T-helper 1 cell treated with Interleukin-12 subunit alpha and Interleukin-12 subunit beta and Interleukin-4 antibody, amounts not matched to agents 30 μg/mL and 1 μg/mL, for 36 hours (primary cell): ENCODE data around the gene FUT4.
"Not testable (repeated sequence)": the region's sequence is repeated elsewhere in the genome, so short reads cannot be mapped to it uniquely, and the experiment has no call there.

Experiments
- H3K27ac Mint-ChIP-seq: one replicate; pipeline ENCODE4 v1.8.0; 2021; ENCODE audit warnings: mild to moderate bottlenecking, mixed read lengths
- H3K27me3 Mint-ChIP-seq: one replicate; pipeline ENCODE4 v1.8.0; 2021; ENCODE audit warnings: low read depth, mixed read lengths
- H3K36me3 Mint-ChIP-seq: one replicate; pipeline ENCODE4 v1.8.0; 2021; ENCODE audit warnings: low read depth, mixed read lengths
- H3K4me1 Mint-ChIP-seq: one replicate; pipeline ENCODE4 v1.8.0; 2021; ENCODE audit warnings: low read depth, mixed read lengths
- H3K4me3 Mint-ChIP-seq: one replicate; pipeline ENCODE4 v1.8.0; 2021; ENCODE audit warnings: mild to moderate bottlenecking, moderate library complexity, mixed read lengths
- H3K9me3 Mint-ChIP-seq: one replicate; pipeline ENCODE4 v1.8.0; 2021; ENCODE audit warnings: mixed read lengths

The FUT4 gene

DNA sequence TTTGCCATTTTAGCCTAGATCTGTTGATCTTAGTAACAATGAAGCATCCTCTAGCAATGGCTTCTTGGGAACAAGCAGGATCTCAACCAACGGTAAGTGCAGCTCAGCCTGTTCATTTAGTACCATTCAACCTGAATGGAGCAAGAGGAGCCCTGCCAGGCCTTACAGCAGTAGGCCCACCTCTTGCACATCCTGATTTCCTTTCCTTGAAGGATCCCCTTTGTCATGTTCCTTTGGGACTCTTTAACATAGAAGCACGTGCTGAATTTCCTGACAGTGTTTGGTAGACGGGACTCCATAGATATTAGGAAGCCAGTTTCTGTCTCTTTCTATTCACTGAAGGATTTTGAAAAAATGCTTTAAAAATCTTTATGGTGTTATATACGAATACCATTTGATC is 25.0 kb downstream of the FUT4 start:
- Mint-ChIP-seq H3K27ac (no peak overlapping the region), H3K9me3 (no peaks in the 10 kb centered on the region), H3K4me3 (no peak overlapping the region), H3K27me3 (no peaks in the 10 kb centered on the region), H3K4me1 (no peaks in the 10 kb centered on the region), H3K36me3 (no peaks in the 10 kb centered on the region)

- H3K4me1 Mint-ChIP-seq = not testable (repeated sequence)
Measured at GRCh38 chr11:94572975-94573374, 29.3 kb downstream of the FUT4 start.

DNA sequence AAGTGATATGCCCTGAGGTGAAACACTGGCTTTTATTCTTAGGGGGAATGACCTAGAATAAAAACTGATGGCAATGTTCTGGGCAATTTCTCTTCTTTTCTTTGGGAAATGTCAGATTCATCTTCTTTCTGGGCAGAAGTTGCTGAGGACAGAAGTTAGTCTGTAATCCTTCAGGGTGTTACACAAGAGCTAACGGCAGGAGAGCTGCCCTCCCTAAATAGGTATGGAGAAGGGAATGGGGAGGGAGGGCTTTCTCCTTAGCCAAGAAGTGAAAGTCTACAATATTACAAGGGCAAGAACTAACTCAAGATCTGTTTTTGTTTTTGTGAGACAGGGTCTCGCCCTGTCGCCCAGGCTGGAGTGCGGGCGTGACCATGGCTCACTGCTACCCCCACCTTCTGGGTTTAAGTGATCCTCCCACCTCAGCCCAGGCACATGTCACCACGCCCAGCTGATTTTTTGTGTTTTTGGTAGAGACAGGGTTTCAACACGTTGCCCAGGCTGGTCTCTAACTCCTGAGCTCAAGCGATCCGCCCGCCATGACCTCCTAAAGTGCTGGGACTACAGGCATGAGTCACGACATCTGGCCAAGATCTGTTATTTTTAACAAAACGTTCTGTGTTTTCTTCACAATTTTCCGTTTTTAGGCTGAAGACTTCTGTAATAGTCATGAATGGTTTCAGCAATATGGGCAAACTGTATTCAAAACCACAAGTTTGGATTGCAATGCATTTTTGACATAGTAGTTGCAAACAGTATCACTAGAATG is 30.7 kb downstream of the FUT4 start:
- no peaks in the 10 kb centered on the region for H3K36me3 Mint-ChIP-seq
- peaks cover 7% of the 10 kb centered on the region for H3K27me3 Mint-ChIP-seq
- no peaks in the 10 kb centered on the region for H3K9me3 Mint-ChIP-seq
- no peak overlapping the region for H3K27ac Mint-ChIP-seq
- H3K4me1 Mint-ChIP-seq = no peaks in the 10 kb centered on the region
- H3K4me3 Mint-ChIP-seq = no peak overlapping the region

More at GRCh38 chr11:94572975-94573374, 29.3 kb downstream of the FUT4 start:
- H3K36me3 Mint-ChIP-seq, H3K4me3 Mint-ChIP-seq, H3K9me3 Mint-ChIP-seq, H3K27me3 Mint-ChIP-seq, H3K27ac Mint-ChIP-seq: not testable (repeated sequence)

GRCh38 chr11:94576306-94576705 is 32.6 kb downstream of the FUT4 start:
- no peaks in the 10 kb centered on the region for H3K4me1 Mint-ChIP-seq
- H3K9me3 Mint-ChIP-seq = no peaks in the 10 kb centered on the region

DNA sequence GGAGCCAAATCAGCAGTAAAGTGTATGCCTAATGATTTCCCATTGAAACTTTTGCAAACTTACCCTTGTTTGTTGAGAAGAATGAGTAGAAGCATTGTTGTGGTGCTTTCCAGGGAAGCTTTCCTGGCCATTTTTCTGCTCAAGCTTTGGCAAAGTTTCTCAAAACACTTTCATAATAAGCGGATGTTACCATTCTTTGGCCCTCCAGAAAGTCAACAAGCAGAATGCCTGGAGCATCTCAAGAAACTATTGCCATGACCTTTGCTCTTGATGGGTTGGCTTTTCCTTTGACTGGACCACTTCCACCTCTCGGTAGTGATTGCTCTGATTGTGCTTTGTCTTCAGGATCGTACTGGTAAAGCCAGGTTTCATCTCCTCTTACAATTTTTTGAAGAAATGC is 34.1 kb downstream of the FUT4 start:
- H3K4me3 Mint-ChIP-seq = no peak overlapping the region
- H3K27me3 Mint-ChIP-seq = peaks cover 7% of the 10 kb centered on the region
- no peak overlapping the region for H3K27ac Mint-ChIP-seq
- no peaks in the 10 kb centered on the region for H3K4me1 Mint-ChIP-seq
- H3K36me3 Mint-ChIP-seq = no peaks in the 10 kb centered on the region
- no peaks in the 10 kb centered on the region for H3K9me3 Mint-ChIP-seq

More at GRCh38 chr11:94576306-94576705, 32.6 kb downstream of the FUT4 start:
- Mint-ChIP-seq H3K27me3 (peaks cover 7% of the 10 kb centered on the region), H3K27ac (no peak overlapping the region), H3K4me3 (no peak overlapping the region), H3K36me3 (no peaks in the 10 kb centered on the region)

GRCh38 chr11:94581926-94582325 is 38.2 kb downstream of the FUT4 start:
- H3K27me3 Mint-ChIP-seq = no peaks in the 10 kb centered on the region
- H3K36me3 Mint-ChIP-seq = no peaks in the 10 kb centered on the region
- no peak overlapping the region for H3K27ac Mint-ChIP-seq
- no peaks in the 10 kb centered on the region for H3K9me3 Mint-ChIP-seq
- H3K4me3 Mint-ChIP-seq = no peak overlapping the region
- H3K4me1 Mint-ChIP-seq = no peaks in the 10 kb centered on the region

DNA sequence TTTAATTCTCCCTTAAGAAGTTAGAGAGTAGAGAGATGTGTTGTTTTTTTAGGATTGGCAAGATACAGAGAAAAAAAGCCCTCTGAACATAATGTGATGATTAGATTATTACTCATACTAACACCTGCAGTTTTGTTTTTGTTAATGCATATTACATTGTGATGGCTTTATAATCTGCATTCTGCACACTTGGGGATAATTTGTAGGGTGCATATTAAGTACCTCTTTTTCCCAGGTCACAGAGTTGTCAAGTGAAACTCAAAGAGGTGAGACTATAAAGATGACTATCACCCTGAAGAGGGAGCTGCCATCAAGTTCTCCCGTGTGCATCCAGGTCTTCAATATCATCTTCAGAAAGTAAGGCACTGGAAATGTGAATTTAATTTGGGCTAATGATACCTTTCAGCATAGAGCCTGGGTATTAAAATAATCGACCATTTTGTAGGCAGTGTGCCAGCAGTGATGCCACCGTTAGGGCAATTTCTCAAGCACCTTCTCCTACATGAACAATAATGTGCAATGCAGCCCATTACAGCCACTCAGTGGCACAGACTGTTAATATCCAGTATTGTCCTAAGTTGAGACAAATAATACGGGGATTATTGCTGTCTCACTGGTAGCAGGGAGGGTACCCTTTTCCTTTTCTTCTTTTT is 39.6 kb downstream of the FUT4 start:
- Mint-ChIP-seq H3K36me3 (no peaks in the 10 kb centered on the region), H3K27ac (no peak overlapping the region), H3K9me3 (no peaks in the 10 kb centered on the region), H3K4me3 (no peak overlapping the region), H3K27me3 (no peaks in the 10 kb centered on the region), H3K4me1 (no peaks in the 10 kb centered on the region)

GRCh38 chr11:94583866-94584500 is 40.3 kb downstream of the FUT4 start:
- H3K9me3 Mint-ChIP-seq = no peaks in the 10 kb centered on the region
- H3K27me3 Mint-ChIP-seq = no peaks in the 10 kb centered on the region
- no peak overlapping the region for H3K4me3 Mint-ChIP-seq
- no peaks in the 10 kb centered on the region for H3K4me1 Mint-ChIP-seq
- H3K27ac Mint-ChIP-seq = no peak overlapping the region
- no peaks in the 10 kb centered on the region for H3K36me3 Mint-ChIP-seq

GRCh38 chr11:94584978-94585377 is 41.3 kb downstream of the FUT4 start:
- Mint-ChIP-seq H3K9me3 (no peaks in the 10 kb centered on the region), H3K36me3 (no peaks in the 10 kb centered on the region), H3K27me3 (no peaks in the 10 kb centered on the region), H3K27ac (no peak overlapping the region), H3K4me3 (no peak overlapping the region), H3K4me1 (no peaks in the 10 kb centered on the region)

DNA sequence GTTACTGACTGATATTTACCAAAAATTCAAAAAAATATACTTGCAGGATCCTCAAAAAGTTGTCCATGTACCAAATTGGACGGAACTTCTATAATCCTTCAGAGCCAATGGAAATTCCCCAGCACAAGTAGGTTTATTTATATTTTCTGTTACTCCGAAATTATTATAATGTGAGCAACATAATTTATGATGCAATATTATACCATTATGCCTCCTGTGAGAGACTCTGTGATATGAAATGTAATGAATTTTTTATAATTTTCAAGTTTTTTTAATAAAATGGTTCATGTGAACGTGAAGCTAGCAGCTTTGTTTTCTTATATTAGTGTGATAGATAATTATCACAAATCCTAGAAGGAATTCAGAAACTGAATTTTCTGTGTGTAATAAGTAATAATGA is 41.7 kb downstream of the FUT4 start:
- Mint-ChIP-seq H3K27ac (no peak overlapping the region), H3K36me3 (no peaks in the 10 kb centered on the region), H3K4me1 (no peaks in the 10 kb centered on the region), H3K9me3 (no peaks in the 10 kb centered on the region), H3K4me3 (no peak overlapping the region), H3K27me3 (no peaks in the 10 kb centered on the region)

- H3K4me3 Mint-ChIP-seq = no peak overlapping the region
- no peaks in the 10 kb centered on the region for H3K36me3 Mint-ChIP-seq
- H3K9me3 Mint-ChIP-seq = no peaks in the 10 kb centered on the region
- H3K27me3 Mint-ChIP-seq = no peaks in the 10 kb centered on the region
- no peaks in the 10 kb centered on the region for H3K4me1 Mint-ChIP-seq
- H3K27ac Mint-ChIP-seq = no peak overlapping the region
Measured at GRCh38 chr11:94586546-94586945, 42.8 kb downstream of the FUT4 start.

DNA sequence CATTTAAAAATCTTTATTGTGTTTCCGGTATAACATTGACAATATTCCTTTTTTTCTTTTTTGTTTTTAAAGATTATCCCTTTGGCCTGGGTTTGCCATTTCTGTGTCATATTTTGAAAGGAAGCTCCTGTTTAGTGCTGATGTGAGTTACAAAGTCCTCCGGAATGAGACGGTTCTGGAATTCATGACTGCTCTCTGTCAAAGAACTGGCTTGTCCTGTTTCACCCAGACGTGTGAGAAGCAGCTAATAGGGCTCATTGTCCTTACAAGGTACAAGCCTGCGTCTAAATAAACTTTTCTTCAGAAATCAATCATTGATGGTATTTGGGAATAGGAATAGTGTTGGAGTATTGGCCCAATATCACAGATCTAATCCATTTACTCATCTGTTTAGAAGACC is 43.3 kb downstream of the FUT4 start:
- Mint-ChIP-seq H3K9me3 (no peaks in the 10 kb centered on the region), H3K36me3 (no peaks in the 10 kb centered on the region), H3K4me1 (no peaks in the 10 kb centered on the region), H3K27me3 (no peaks in the 10 kb centered on the region), H3K27ac (no peak overlapping the region), H3K4me3 (no peak overlapping the region)

- Mint-ChIP-seq H3K36me3 (no peaks in the 10 kb centered on the region), H3K4me1 (no peaks in the 10 kb centered on the region), H3K27ac (no peak overlapping the region), H3K9me3 (no peaks in the 10 kb centered on the region), H3K27me3 (no peaks in the 10 kb centered on the region), H3K4me3 (no peak overlapping the region)
Measured at GRCh38 chr11:94588366-94588942, 44.7 kb downstream of the FUT4 start.

DNA sequence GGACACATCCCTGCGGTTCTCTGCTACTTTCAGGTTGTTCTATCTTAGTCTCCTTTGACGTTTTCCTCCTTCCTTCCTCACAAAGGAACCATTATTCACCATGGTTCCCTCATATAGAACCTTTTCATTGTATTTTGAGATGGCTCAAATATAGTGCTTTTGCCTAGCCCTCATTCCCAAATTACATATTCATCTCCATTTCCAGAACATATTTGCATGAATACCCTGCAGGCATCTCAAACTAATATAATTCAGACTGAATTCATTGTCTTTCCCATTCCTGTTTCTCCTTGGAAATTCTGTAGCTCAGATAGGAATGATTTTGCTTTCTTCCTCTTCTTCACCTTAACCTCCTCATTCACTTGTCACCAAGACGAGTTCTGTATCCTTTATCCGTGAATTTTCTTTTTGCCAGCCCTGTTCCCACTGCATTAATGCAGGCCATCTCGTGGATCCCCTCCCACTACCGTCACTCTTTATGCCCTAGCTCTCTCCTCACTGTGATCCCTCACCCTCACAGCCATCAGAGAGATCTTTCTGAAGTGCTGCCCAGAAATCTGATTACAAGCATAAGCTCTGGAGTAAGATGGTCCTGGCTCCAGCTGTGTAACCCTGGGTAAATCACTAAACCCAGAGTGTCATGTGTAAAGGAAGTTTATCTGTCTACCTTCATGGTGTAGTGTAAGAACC is 46.8 kb downstream of the FUT4 start:
- Mint-ChIP-seq H3K36me3 (no peaks in the 10 kb centered on the region), H3K4me1 (no peaks in the 10 kb centered on the region), H3K27me3 (no peaks in the 10 kb centered on the region), H3K27ac (no peak overlapping the region), H3K4me3 (no peak overlapping the region), H3K9me3 (no peaks in the 10 kb centered on the region)
